Measurements from ENCODE around the gene ARHGAP10.

ARHGAP10 gene

GRCh38 chr4:147948336-147948735, 216.4 kb downstream of the ARHGAP10 start:
- Mint-ChIP-seq H3K36me3 (ENCODE audit: low read depth) (peaks cover 82% of the 10 kb centered on the region), H3K27me3 (ENCODE audit: low read depth, poor library complexity) (no peaks in the 10 kb centered on the region), H3K9me3 (no peaks in the 10 kb centered on the region), H3K4me1 (no peaks in the 10 kb centered on the region), H3K27ac (no peak overlapping the region), H3K4me3 (no peak overlapping the region)
- no peak for TF ChIP-seq CTCF (IDR thresholded peaks at IDR 0.05)
- DNase-seq: no peak

DNA sequence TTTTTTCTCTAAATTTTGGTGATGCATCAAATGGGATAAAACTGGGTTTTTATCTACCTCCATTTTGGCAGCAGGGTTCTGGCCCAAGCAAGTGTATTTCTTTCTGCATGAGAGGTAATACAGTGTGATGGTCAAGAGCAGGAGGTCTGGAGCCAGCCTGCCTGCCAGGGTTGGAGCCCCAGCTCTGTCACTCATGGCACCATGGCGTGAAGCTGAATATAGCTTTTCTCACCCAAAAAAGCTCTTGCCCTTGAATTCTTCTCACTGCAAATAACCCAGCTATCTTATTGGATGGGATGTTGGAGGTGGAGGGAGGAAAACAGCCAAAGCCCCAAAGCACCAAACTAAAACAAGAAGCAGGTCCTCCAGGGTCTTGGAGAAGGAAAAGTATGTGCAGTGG, 218.4 kb downstream of the ARHGAP10 start:
- TF ChIP-seq CTCF (IDR thresholded peaks at IDR 0.05): no peak
- H3K4me3 Mint-ChIP-seq: no peak overlapping the region
- H3K27me3 Mint-ChIP-seq (ENCODE audit: low read depth, poor library complexity): no peaks in the 10 kb centered on the region
- H3K36me3 Mint-ChIP-seq (ENCODE audit: low read depth): peaks cover 88% of the 10 kb centered on the region
- H3K27ac Mint-ChIP-seq: no peak overlapping the region
- no peak for DNase-seq
- H3K4me1 Mint-ChIP-seq: no peaks in the 10 kb centered on the region
- H3K9me3 Mint-ChIP-seq: no peaks in the 10 kb centered on the region

DNA sequence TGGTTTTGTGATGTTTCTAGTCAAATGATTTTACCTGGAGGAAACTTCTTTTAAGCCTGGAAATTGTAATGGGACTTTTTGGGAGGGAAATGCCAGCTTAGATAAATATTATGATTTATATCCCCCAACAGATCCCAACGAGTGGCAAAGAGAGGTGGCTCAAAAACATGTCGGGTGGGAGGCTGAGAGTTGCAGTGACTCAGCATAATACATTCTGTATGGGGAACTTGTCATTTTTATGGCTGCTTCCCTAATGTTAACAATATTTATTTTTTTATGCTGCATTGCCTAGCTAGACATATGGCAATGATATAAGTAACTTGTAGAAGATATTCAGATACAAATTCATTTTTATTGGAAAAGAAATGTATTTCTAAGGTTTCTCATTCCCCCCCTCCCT, 219.0 kb downstream of the ARHGAP10 start:
- Mint-ChIP-seq H3K27me3 (ENCODE audit: low read depth, poor library complexity) (no peaks in the 10 kb centered on the region), H3K36me3 (ENCODE audit: low read depth) (peaks cover 87% of the 10 kb centered on the region), H3K27ac (no peak overlapping the region), H3K4me3 (no peak overlapping the region), H3K9me3 (no peaks in the 10 kb centered on the region), H3K4me1 (no peaks in the 10 kb centered on the region)
- TF ChIP-seq CTCF (IDR thresholded peaks at IDR 0.05): no peak
- no peak for DNase-seq

- H3K36me3 Mint-ChIP-seq (ENCODE audit: low read depth): peaks cover 72% of the 10 kb centered on the region
- TF ChIP-seq CTCF (IDR thresholded peaks at IDR 0.05): no peak
- H3K4me3 Mint-ChIP-seq: no peak overlapping the region
- H3K27me3 Mint-ChIP-seq (ENCODE audit: low read depth, poor library complexity): no peaks in the 10 kb centered on the region
- H3K9me3 Mint-ChIP-seq: no peaks in the 10 kb centered on the region
- H3K27ac Mint-ChIP-seq: no peak overlapping the region
- no peaks in the 10 kb centered on the region for H3K4me1 Mint-ChIP-seq
- no peak for DNase-seq
Observed at GRCh38 chr4:147954850-147955249, 223.0 kb downstream of the ARHGAP10 start.

DNA sequence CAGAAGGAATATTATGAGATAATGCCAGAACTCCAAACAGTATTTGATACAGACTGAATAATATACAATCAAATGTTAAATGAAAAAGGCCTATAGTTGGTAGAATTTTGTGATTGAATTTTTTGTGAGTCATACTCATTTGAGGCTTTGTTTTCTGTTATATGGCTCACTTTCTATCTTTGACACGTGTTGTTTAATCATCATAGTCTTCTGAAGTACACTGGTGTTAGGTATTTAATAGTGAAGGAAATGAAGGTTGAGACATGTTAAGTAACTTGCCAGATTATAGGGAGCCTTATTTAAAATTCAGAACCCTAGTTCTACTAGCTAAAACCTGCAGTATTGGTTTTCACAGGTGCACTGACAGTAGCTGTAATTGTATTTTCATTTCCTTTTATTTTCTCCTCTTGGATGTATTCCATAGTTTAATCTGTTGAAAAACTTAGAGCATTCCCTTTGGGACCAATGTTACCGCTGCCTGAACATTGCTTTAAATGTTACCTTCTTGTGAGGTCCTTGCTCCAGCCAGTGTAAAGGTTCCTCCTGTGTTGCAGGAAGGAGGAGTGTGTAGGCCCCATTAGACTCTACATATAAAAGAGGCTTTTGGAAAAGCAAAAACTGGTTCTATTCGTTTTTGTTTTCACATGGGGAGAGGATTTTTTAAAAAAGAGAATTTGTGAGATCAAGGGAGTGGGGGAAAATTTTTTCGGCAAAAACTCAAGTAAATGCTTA, 224.1 kb downstream of the ARHGAP10 start:
- H3K9me3 Mint-ChIP-seq: no peaks in the 10 kb centered on the region
- peaks cover 62% of the 10 kb centered on the region for H3K36me3 Mint-ChIP-seq (ENCODE audit: low read depth)
- DNase-seq: no peak
- no peak overlapping the region for H3K27ac Mint-ChIP-seq
- H3K4me3 Mint-ChIP-seq: no peak overlapping the region
- TF ChIP-seq CTCF (IDR thresholded peaks at IDR 0.05): no peak
- no peaks in the 10 kb centered on the region for H3K4me1 Mint-ChIP-seq
- H3K27me3 Mint-ChIP-seq (ENCODE audit: low read depth, poor library complexity): no peaks in the 10 kb centered on the region

DNA sequence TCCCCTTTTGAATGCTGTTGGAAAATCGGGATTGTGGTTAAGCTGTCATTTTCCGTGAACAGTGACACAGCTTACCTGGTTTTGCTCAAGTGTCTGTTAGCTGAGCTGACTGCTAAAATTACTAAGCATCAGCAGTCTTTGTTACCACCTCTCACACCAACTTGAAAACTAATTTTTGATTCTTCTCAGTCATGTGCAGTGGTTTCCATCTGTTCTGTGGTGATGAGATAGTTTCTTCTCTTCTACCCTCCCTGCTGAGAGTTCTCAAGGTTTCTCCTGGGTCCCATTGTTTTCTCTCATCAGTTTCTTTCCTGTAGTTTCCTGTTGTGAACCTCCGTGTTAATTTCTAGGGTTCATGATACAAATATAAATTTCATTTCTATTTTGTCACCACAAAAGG, 225.6 kb downstream of the ARHGAP10 start:
- no peaks in the 10 kb centered on the region for H3K9me3 Mint-ChIP-seq
- no peaks in the 10 kb centered on the region for H3K4me1 Mint-ChIP-seq
- peaks cover 55% of the 10 kb centered on the region for H3K36me3 Mint-ChIP-seq (ENCODE audit: low read depth)
- H3K27me3 Mint-ChIP-seq (ENCODE audit: low read depth, poor library complexity): no peaks in the 10 kb centered on the region
- no peak overlapping the region for H3K27ac Mint-ChIP-seq
- no peak for DNase-seq
- TF ChIP-seq CTCF (IDR thresholded peaks at IDR 0.05): no peak
- no peak overlapping the region for H3K4me3 Mint-ChIP-seq

All from nephron progenitor cell (in vitro differentiated cells).